SH-SY5Y (cell line): ENCODE results near the gene ADARB2.

Experiments used
- GATA2 ChIP-seq: IDR thresholded peaks from 2 replicates; pipeline ENCODE4 v1.6.1; 2011; ENCODE audit warnings: mild to moderate bottlenecking, low read depth, low read length
- GATA3 ChIP-seq: IDR thresholded peaks from 2 replicates; pipeline ENCODE4 v1.6.1; 2011; ENCODE audit warnings: low read depth, mild to moderate bottlenecking, low read length, moderate library complexity

GRCh38 chr10:1404323-1405260, 332.7 kb downstream of the ADARB2 start:
- TF ChIP-seq GATA3 (no peak), GATA2 (no peak)
